K562 (cell line): Measurements from ENCODE around the gene GLIPR1. TPM values are rescaled to one million over a fixed set of nuclear protein-coding genes. Genes with fewer than 3 reads are reported as not detected.

ENCODE experiments used
- ATAC-seq: fragments of 200-7000 bp; cut with Tn5 transposase; 3 replicates; pipeline ENCODE4 v1.9.1; 2020; ENCODE audit warnings: moderate library complexity
- BruUV-seq: library from RNA; stranded (reverse); fragments of 400-500 nt; replicated peaks from 2 replicates; lab custom pipeline; 2021; lab: Mats Ljungman, UMichigan
- CTCF ChIA-PET: fragments of 300-600 bp; formaldehyde crosslinking; extraction: SDS; loops from one replicate; lab custom pipeline; 2021; ENCODE audit warnings: low intra/inter-chr PET ratio; lab: Yijun Ruan, JAX
- POLR2A ChIA-PET: fragments of 300-600, 350-650 bp; sonication (Branson Sonifier 250); formaldehyde crosslinking; extraction: SDS; loops from one replicate; lab custom pipeline; 2021; ENCODE audit warnings: antibody characterized with exemption, inconsistent platforms; lab: Yijun Ruan, JAX
- DNase-seq, 4 experiments: peaks; one replicate each; pipeline versions ENCODE4 v3.0.0 to v3.0.0-alpha.2; 2011 to 2018; ENCODE audit warnings: low spot score in 3 of 4, mixed read lengths in 3 of 4; ENCODE audit errors: extremely low read depth in 1 of 4
- FAIRE-seq: peaks from 2 replicates; lab custom pipeline; 2011; peaks lifted over from hg19 to GRCh38; lab: Jason Lieb, UNC
- H2AFZ ChIP-seq: 2 replicates; pipeline ENCODE4 v1.6.0; 2011; ENCODE audit warnings: low read depth, low read length, control low read depth, inconsistent platforms
- H3K27ac ChIP-seq: fragments of 200-600 bp; 3 replicates; pipeline ENCODE4 v1.8.0; 2011; ENCODE audit warnings: low read depth, mild to moderate bottlenecking, control low read depth, inconsistent platforms, low read length, moderate library complexity, mixed read lengths; ENCODE audit errors: extremely low read depth
- H3K27me3 ChIP-seq, 2 experiments: fragments of 300-600 bp in 1 of 2; 2 replicates in 1 of 2; 3 replicates in 1 of 2; pipeline versions ENCODE4 v1.6.0 to v1.8.0; 2011; ENCODE audit warnings: inconsistent platforms in 2 of 2, low read length in 2 of 2, mild to moderate bottlenecking in 1 of 2, mixed read lengths in 1 of 2, moderate library complexity in 1 of 2; ENCODE audit not compliant: control insufficient read depth in 2 of 2, insufficient read depth in 2 of 2
- H3K36me3 ChIP-seq: fragments of 300-600 bp; 3 replicates; pipeline ENCODE4 v1.8.0; 2011; ENCODE audit warnings: mild to moderate bottlenecking, low read length, inconsistent platforms; ENCODE audit not compliant: control insufficient read depth, insufficient read depth
- H3K4me1 ChIP-seq, 2 experiments: fragments of 200-600 bp in 1 of 2; replicated peaks in 1 of 2; 2 replicates in 1 of 2; 3 replicates in 1 of 2; pipeline versions ENCODE4 v1.5.1 to v1.8.0; 2011; ENCODE audit warnings: inconsistent platforms in 2 of 2, low read length in 2 of 2, mild to moderate bottlenecking in 1 of 2, mixed read lengths in 1 of 2, moderate library complexity in 1 of 2; ENCODE audit not compliant: control insufficient read depth in 2 of 2, insufficient read depth in 2 of 2
- H3K4me2 ChIP-seq: 2 replicates; pipeline ENCODE4 v1.6.1; 2011; ENCODE audit warnings: low read length, control low read depth, inconsistent platforms, mixed read lengths; ENCODE audit not compliant: insufficient read depth
- H3K4me3 ChIP-seq: fragments of 200-600 bp; sonication (generic), shearing (Covaris generic); 2 replicates; pipeline ENCODE4 v1.5.1; 2016; ENCODE audit warnings: control low read depth, inconsistent platforms
- H3K79me2 ChIP-seq: fragments of 200-600 bp; 3 replicates; pipeline ENCODE4 v1.8.0; 2011; ENCODE audit warnings: low read length, inconsistent platforms; ENCODE audit not compliant: control insufficient read depth, insufficient read depth
- H3K9ac ChIP-seq, 2 experiments: 2 replicates each; pipeline versions ENCODE4 v1.6.0 to v1.6.1; 2011; ENCODE audit warnings: low read depth in 2 of 2, low read length in 2 of 2, control low read depth in 1 of 2, inconsistent platforms in 1 of 2, mild to moderate bottlenecking in 1 of 2, mixed read lengths in 1 of 2; ENCODE audit not compliant: insufficient read depth in 1 of 2
- H3K9me1 ChIP-seq: one replicate; pipeline ENCODE4 v1.6.0; 2011; ENCODE audit warnings: inconsistent platforms, mild to moderate bottlenecking, low read length, moderate library complexity; ENCODE audit not compliant: control insufficient read depth, insufficient read depth
- H3K9me3 ChIP-seq: replicated peaks from 2 replicates; pipeline ENCODE4 v1.5.1; 2011; ENCODE audit warnings: low read depth, low read length, inconsistent platforms; ENCODE audit not compliant: control insufficient read depth, insufficient read depth
- H4K20me1 ChIP-seq: replicated peaks from 2 replicates; pipeline ENCODE4 v1.6.1; 2011; ENCODE audit warnings: low read length, inconsistent platforms, mixed read lengths; ENCODE audit not compliant: control insufficient read depth, insufficient read depth
- CHAMP1 ChIP-seq: fragments of 450-650 bp; IDR thresholded peaks from 2 replicates; pipeline ENCODE4 v1.6.1; 2016; ENCODE audit warnings: mild to moderate bottlenecking
- CREM ChIP-seq: IDR thresholded peaks from 2 replicates; pipeline ENCODE4 v1.6.1; 2014; ENCODE audit warnings: antibody characterized with exemption, low read depth
- E4F1 ChIP-seq: fragments of 250-450 bp; sonication (Bioruptor Pico); IDR thresholded peaks from 2 replicates; pipeline ENCODE4 v1.5.0; 2021; ENCODE audit warnings: mild to moderate bottlenecking, borderline replicate concordance
- NFIX ChIP-seq: fragments of 250-450 bp; sonication (Bioruptor Pico); IDR thresholded peaks from 2 replicates; pipeline ENCODE4 v1.4.0; 2020; ENCODE audit warnings: low read depth, mild to moderate bottlenecking, moderate library complexity
- SRF ChIP-seq, 2 experiments: fragments of 250-450, 450-650 bp in 1 of 2; sonication (Bioruptor Pico) in 1 of 2; sonication (generic) in 1 of 2; formaldehyde crosslinking; IDR thresholded peaks; 2 replicates each; pipeline versions ENCODE4 v1.5.0 to v1.5.1; 2020 to 2022; ENCODE audit warnings: mild to moderate bottlenecking in 1 of 2, missing genetic modification reagents in 1 of 2
- WGBS: fragments of 100-300 bp; shearing (Covaris generic); methylation state at CpG from one replicate; pipeline ENCODE4 v1.1.6; 2016; ENCODE audit warnings: low coverage, mixed read lengths; ENCODE audit not compliant: insufficient coverage; ENCODE audit errors: missing lambda C conversion rate; 5-methylcytosine and 5-hydroxymethylcytosine counted together
- in situ Hi-C: fragments of 300-500 bp; cut with MboI; formaldehyde crosslinking; loops from 4 replicates; pipeline ENCODE4 v1.15.0; 2018; ENCODE audit warnings: inconsistent platforms, mixed read lengths
- intact Hi-C: fragments of 100-400 bp; cut with micrococcal nuclease; formaldehyde crosslinking; loops from 2 replicates; pipeline ENCODE4 v1.14.2; 2022
- polyA plus RNA-seq, 8 experiments: library from polyadenylated mRNA; depleted of rRNA in 4 of 8; stranded (reverse) in 5 of 8; unstranded in 3 of 8; fragments of >200 nt; fragmentation: Nextera tagmentation in 2 of 8; fragmentation: Illumina TruSeq in 1 of 8; extraction: Ambion mirVana in 2 of 8; extraction: Trizol in 1 of 8; gene quantifications; 2 replicates each; pipeline versions ENCODE4 v1.2.1 to v1.2.3, GENCODE V29; 2011 to 2014; ENCODE audit warnings: inconsistent platforms in 1 of 8, missing spikeins in 1 of 8
- total RNA-seq, 7 experiments: library from RNA; depleted of rRNA in 6 of 7; stranded (reverse); fragments of >200 nt in 6 of 7; fragmentation: Illumina TruSeq in 2 of 7; extraction: Trizol in 2 of 7; gene quantifications; 2 replicates each; pipeline versions ENCODE4 v1.2.1 to v1.2.3, GENCODE V29; 2011 to 2021; ENCODE audit warnings: low replicate concordance in 1 of 7

GLIPR1 gene
- total and polyA plus RNA-seq, 9 of the 15 experiments (the other 6 are each of a cell fraction or from before 2014, with no cell fraction given), result 0.26 to 2.1 (median 1.2) TPM

- in situ Hi-C loops (no loop called here), intact Hi-C loops (no loop called here)
- TF ChIP-seq CREM (no peak), E4F1 (no peak), SRF (CRISPR knock-in tag; IDR thresholded peaks at IDR 0.05) (no peak), NFIX (CRISPR knock-in tag) (no peak), CHAMP1 (no peak)
- Histone ChIP-seq H3K36me3 (peaks cover 96% of the 10 kb centered on the region), H3K79me2 (peaks cover 18% of the 10 kb centered on the region), H4K20me1 (no peaks in the 10 kb centered on the region), H3K4me1 (no peaks in the 10 kb centered on the region), H3K9me3 (no peaks in the 10 kb centered on the region), H3K9me1 (no peaks in the 10 kb centered on the region), H3K9ac (no peak overlapping the region), H3K4me3 (no peak overlapping the region), H3K27me3 (no peaks in the 10 kb centered on the region), H3K4me2 (no peak overlapping the region), H2AFZ (no peak overlapping the region), H3K27ac (no peak overlapping the region)
- BruUV-seq, result no TSS peak
- CTCF ChIA-PET, result no interaction called here
- no peak for DNase-seq
- no peak for ATAC-seq
- POLR2A ChIA-PET, result no interaction called here
- no peak for FAIRE-seq
- WGBS, result 24% methylated on average over 3 of the region's 3 CpGs
These were observed 22.9 kb downstream of the GLIPR1 start for GRCh38 chr12:75503459-75503858.
